ENCODE results near the gene SYNGR1. TPM values are rescaled to one million over a fixed set of nuclear protein-coding genes. Genes with fewer than 3 reads are reported as not detected.
A peak's percentile ranks its signal among the peaks of the same experiment; 100 is the strongest.

SYNGR1 gene
- 11.0 and 26.9 TPM in 2 replicates for total RNA-seq (ENCODE audit: low replicate concordance)

DNA sequence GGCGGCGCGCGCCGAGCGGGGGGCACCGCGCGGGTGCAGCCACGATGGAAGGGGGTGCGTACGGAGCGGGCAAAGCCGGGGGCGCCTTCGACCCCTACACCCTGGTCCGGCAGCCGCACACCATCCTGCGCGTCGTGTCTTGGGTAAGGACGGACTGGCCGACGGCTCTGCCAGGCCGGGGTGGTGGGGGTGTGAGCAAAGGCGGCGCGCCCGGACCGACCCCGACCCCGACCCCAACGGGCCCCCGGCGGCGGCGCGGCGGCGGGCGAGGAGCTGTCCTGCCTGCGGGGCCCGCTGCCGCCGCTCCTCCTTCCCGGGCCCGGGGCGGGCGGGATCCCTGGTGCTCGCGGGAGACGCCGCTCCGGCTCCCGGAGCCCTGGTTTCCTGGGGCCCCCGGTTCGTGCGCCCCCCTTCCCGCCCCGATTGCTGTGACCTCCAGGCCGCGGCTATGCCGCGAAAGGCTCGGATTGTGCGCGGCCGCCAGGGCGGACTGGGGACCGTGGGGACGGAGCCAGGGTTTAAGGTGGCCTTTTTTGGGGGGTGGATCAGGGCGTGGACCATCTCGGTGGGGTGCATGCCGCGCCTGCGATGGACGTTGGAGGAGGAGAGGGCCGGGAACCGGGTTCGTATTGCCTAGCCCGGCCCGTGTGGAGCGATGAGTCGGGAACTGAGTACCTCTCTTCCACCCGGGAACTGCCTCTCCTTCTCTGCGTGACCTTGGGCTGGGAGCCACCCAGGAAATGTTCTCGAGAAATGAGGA is at the start of gene SYNGR1:
Gene SYNGR1 (plus strand): TSS at position 25 of the 760 bp plus-strand sequence. CDS start 20 bp downstream, at position 45.
- DNase-seq (ENCODE audit: low spot score) = peak; percentile 77
- no peak for TF ChIP-seq EZH2 (IDR thresholded peaks at IDR 0.05)
- TF ChIP-seq, protein P1, sequence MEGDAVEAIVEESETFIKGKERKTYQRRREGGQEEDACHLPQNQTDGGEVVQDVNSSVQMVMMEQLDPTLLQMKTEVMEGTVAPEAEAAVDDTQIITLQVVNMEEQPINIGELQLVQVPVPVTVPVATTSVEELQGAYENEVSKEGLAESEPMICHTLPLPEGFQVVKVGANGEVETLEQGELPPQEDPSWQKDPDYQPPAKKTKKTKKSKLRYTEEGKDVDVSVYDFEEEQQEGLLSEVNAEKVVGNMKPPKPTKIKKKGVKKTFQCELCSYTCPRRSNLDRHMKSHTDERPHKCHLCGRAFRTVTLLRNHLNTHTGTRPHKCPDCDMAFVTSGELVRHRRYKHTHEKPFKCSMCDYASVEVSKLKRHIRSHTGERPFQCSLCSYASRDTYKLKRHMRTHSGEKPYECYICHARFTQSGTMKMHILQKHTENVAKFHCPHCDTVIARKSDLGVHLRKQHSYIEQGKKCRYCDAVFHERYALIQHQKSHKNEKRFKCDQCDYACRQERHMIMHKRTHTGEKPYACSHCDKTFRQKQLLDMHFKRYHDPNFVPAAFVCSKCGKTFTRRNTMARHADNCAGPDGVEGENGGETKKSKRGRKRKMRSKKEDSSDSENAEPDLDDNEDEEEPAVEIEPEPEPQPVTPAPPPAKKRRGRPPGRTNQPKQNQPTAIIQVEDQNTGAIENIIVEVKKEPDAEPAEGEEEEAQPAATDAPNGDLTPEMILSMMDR (IDR thresholded peaks at IDR 0.05) = peak; percentile 4
- no peak for TF ChIP-seq EZH2phosphoT487 (IDR thresholded peaks at IDR 0.05)
- Mint-ChIP-seq H3K36me3 (no peaks in the 10 kb centered on the region), H3K4me1 (peaks cover 27% of the 10 kb centered on the region), H3K27me3 (ENCODE audit: insufficient read depth, low read depth) (peaks cover 5% of the 10 kb centered on the region), H3K9me3 (no peaks in the 10 kb centered on the region), H3K27ac (peak within 1 kb of the TSS; percentile 81), H3K4me3 (peak within 1 kb of the TSS; percentile 94)
- peak within 1 kb of the TSS; percentile 98 for H3K4me2 ChIP-seq
- H3K4me3 ChIP-seq = peak within 1 kb of the TSS; percentile 89
- H3K79me2 ChIP-seq (ENCODE audit: low read depth) = no peaks in the 10 kb centered on the region
- peaks cover 12% of the 10 kb centered on the region for H3K27me3 ChIP-seq
- H3F3A ChIP-seq (ENCODE audit: low read depth) = peaks cover 15% of the 10 kb centered on the region
- H4K20me1 ChIP-seq (ENCODE audit: low read depth) = peaks cover 20% of the 10 kb centered on the region
- peaks cover 6% of the 10 kb centered on the region for H3K4me1 ChIP-seq
- H2AFZ ChIP-seq (replicated peaks) = peak within 1 kb of the TSS; percentile 84
- H3K9me3 ChIP-seq (ENCODE audit: low read depth) = no peaks in the 10 kb centered on the region
- peak within 1 kb of the TSS; percentile 67 for H3K9ac ChIP-seq
- no peak within 1 kb of the TSS for H3K27ac ChIP-seq
- H3K36me3 ChIP-seq = no peaks in the 10 kb centered on the region

- H3K36me3 ChIP-seq = no peaks in the 10 kb centered on the region
- peak overlapping the region; percentile 46 for H2AFZ ChIP-seq (replicated peaks)
- no peaks in the 10 kb centered on the region for H3K79me2 ChIP-seq (ENCODE audit: low read depth)
- Mint-ChIP-seq H3K27me3 (ENCODE audit: insufficient read depth, low read depth) (peaks cover 14% of the 10 kb centered on the region), H3K4me3 (peak overlapping the region; percentile 13), H3K36me3 (no peaks in the 10 kb centered on the region), H3K27ac (peak overlapping the region; percentile 79), H3K9me3 (no peaks in the 10 kb centered on the region), H3K4me1 (peaks cover 34% of the 10 kb centered on the region)
- H3K4me3 ChIP-seq = no peak overlapping the region
- no peak overlapping the region for H3K4me2 ChIP-seq
- peaks cover 7% of the 10 kb centered on the region for H3F3A ChIP-seq (ENCODE audit: low read depth)
- peaks cover 3% of the 10 kb centered on the region for H3K4me1 ChIP-seq
- no peaks in the 10 kb centered on the region for H4K20me1 ChIP-seq (ENCODE audit: low read depth)
- no peak overlapping the region for H3K27ac ChIP-seq
- TF ChIP-seq EZH2phosphoT487 (IDR thresholded peaks at IDR 0.05) (no peak), EZH2 (IDR thresholded peaks at IDR 0.05) (no peak)
- TF ChIP-seq, protein P1 (IDR thresholded peaks at IDR 0.05) = no peak
- no peak for DNase-seq (ENCODE audit: low spot score)
- no peaks in the 10 kb centered on the region for H3K27me3 ChIP-seq
- no peaks in the 10 kb centered on the region for H3K9me3 ChIP-seq (ENCODE audit: low read depth)
- no peak overlapping the region for H3K9ac ChIP-seq
Measured at GRCh38 chr22:39300186-39300830, 49.5 kb upstream of the SYNGR1 start.

DNA sequence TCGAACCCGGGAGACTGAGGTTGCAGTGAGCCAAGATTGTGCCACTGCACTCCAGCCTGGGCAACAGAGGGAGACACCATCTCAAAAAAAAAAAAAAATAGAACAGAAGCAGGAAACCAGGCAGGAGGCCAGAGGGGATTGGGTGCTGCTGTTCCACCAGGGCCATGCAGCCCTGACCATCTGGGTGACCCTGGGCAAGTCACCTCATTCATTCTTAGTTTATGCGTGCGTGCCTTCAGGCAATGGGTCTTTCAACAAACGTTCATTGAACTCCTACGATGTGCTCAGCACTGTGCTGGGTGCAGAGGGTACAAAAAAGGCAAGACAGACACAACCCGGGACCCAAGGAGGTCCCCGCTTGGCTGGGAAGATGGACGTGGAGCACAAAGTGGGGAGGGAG is 48.7 kb upstream of the SYNGR1 start:
- TF ChIP-seq EZH2phosphoT487 (IDR thresholded peaks at IDR 0.05) (no peak), EZH2 (IDR thresholded peaks at IDR 0.05) (no peak)
- TF ChIP-seq, protein P1 (IDR thresholded peaks at IDR 0.05) = no peak
- Mint-ChIP-seq H3K36me3 (no peaks in the 10 kb centered on the region), H3K4me3 (no peak overlapping the region), H3K4me1 (peaks cover 34% of the 10 kb centered on the region), H3K27ac (peak overlapping the region; percentile 10), H3K9me3 (no peaks in the 10 kb centered on the region), H3K27me3 (ENCODE audit: insufficient read depth, low read depth) (peaks cover 14% of the 10 kb centered on the region)
- Histone ChIP-seq H3K27me3 (no peaks in the 10 kb centered on the region), H3K36me3 (no peaks in the 10 kb centered on the region), H4K20me1 (ENCODE audit: low read depth) (no peaks in the 10 kb centered on the region), H3K27ac (no peak overlapping the region), H3K4me3 (no peak overlapping the region), H3K4me2 (no peak overlapping the region), H2AFZ (replicated peaks) (no peak overlapping the region), H3K79me2 (ENCODE audit: low read depth) (no peaks in the 10 kb centered on the region), H3K9ac (no peak overlapping the region), H3F3A (ENCODE audit: low read depth) (peaks cover 7% of the 10 kb centered on the region), H3K4me1 (peaks cover 3% of the 10 kb centered on the region), H3K9me3 (ENCODE audit: low read depth) (no peaks in the 10 kb centered on the region)
- DNase-seq (ENCODE audit: low spot score) = no peak
